Activated T-helper 1 cell treated with anti-CD3 and anti-CD28 coated beads, Interleukin-2, amount 50 U/mL, for 16 hours (primary cell): ENCODE measurements around the gene TRIP12.
A peak's percentile ranks its signal among the peaks of the same experiment; 100 is the strongest.
"Not testable (repeated sequence)": the region's sequence is repeated elsewhere in the genome, so short reads cannot be mapped to it uniquely, and the experiment has no call there.

ENCODE experiments used
- DNase-seq, 2 donors: peaks; one replicate each; pipeline ENCODE4 v3.0.0-alpha.2; 2020; ENCODE audit warnings: low read depth in 1 of 2, low spot score in 1 of 2

The TRIP12 gene

GRCh38 chr2:229921101-229921891 lies 513 bp downstream of the TRIP12 start:
- peak; percentile 35 to 56 for DNase-seq

- peak in 1 of 2 donors; percentile 8 for DNase-seq
These were observed 1.7 kb downstream of the TRIP12 start for GRCh38 chr2:229920011-229920641.

DNA sequence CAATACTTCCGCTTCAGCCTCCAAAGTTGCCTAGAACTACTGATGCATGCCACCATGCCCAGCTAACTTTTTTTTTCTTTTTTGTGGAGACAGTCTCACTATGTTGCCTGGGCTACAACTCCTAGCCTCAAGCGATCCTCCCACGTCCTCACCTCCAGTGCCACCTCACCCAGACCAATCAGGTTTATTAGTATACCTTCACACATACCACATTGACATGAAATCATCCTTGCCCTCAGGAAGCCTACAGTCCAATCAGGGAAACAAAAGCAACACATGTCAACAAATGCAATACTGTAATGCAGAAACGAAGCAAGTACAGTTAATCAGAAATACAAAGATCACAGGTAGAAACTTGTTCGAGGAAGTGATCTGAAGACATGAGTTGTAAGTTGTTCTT lies 4.0 kb downstream of the TRIP12 start:
- DNase-seq: no peak

GRCh38 chr2:229914171-229914570 lies 7.6 kb downstream of the TRIP12 start:
- no peak for DNase-seq

GRCh38 chr2:229910832-229911412 lies 10.9 kb downstream of the TRIP12 start:
- no peak for DNase-seq

GRCh38 chr2:229910147-229910831 lies 11.5 kb downstream of the TRIP12 start:
- DNase-seq: no peak

DNA sequence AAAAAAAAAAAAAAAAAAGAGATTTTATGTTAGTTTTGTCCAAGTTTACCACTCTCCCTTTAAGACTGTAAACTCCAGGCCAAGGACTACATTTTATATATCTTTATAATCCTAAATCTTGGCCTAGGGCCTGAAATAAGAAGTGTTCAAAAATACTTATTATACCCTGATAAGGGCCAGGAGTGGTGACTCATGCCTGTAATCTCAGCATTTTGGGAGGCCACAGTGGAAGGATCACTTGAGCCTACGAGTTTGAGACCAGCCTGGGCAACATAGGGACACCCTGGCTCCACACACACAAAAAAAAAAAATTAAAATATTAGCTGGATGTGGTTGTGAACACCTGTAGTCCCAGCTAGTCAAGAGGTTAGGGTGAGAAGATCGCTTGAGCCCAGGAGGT lies 12.7 kb downstream of the TRIP12 start:
- DNase-seq: no peak

GRCh38 chr2:229905601-229906000 lies 16.2 kb downstream of the TRIP12 start:
- DNase-seq: no peak

- DNase-seq: no peak
These were observed 18.8 kb downstream of the TRIP12 start for GRCh38 chr2:229903037-229903436.

DNA sequence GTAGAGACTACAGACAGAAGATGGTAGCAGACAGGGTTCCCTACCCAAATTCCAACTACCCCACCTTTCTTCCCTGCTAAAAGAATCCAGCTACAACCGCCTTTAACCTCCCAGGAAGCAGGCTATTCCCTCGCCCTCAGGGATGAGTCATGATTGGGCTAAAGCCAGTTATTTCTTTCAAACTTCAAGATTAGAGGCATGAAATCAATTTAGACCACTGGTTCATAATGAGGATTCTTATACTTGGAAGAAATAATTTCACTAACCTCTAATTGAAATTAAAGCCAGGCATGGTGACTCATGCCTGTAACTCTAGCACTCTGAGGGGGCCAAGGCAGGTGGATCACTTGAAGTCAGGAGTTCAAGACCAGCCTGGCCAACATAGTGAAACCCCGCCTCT lies 20.0 kb downstream of the TRIP12 start:
- DNase-seq: no peak

DNA sequence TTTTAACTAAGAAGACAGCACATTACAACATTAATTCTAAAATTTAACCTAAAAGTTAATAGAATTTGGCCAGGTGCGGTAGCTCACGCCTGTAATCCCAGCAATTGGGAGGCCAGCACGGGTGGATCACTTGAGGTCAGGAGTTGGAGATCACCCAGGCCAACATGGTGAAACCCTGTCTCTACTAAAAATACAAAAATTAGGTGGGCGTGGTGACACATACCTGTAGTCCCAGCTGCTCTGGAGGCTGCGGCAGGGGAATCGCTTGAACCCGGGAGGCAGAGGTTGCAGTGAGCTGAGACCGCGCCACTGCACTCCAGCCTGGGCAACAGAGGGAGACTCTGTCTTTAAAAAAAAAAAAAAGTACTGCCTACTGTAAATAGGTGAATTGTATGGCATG lies 21.3 kb downstream of the TRIP12 start:
- DNase-seq: not testable (repeated sequence)

GRCh38 chr2:229900012-229900411 lies 21.8 kb downstream of the TRIP12 start:
- DNase-seq: no peak

GRCh38 chr2:229899604-229900003 lies 22.2 kb downstream of the TRIP12 start:
- DNase-seq: no peak

DNA sequence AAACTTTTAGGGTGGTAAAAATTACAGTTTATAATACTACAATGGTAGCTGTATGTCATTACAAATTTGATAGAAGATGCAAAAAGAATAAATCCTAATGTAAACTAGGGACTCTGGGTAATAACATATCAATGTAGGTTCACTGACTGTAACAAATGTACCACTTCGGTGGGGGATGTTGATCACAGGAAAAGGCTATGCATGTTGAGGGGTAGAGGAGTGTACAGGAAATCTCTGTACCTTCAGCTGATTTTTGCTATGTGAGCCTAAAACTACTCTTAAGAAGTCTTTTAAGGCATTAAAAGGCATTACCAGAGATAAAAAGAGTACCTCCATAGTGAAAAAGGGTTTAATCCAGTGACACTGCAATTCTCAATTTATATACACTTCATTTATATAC lies 25.0 kb downstream of the TRIP12 start:
- DNase-seq: no peak

- DNase-seq: no peak
These were observed 32.8 kb downstream of the TRIP12 start for GRCh38 chr2:229889023-229889422.

- DNase-seq: no peak
These were observed 33.8 kb downstream of the TRIP12 start for GRCh38 chr2:229888031-229888430.

GRCh38 chr2:229887441-229887840 lies 34.4 kb downstream of the TRIP12 start:
- no peak for DNase-seq

DNA sequence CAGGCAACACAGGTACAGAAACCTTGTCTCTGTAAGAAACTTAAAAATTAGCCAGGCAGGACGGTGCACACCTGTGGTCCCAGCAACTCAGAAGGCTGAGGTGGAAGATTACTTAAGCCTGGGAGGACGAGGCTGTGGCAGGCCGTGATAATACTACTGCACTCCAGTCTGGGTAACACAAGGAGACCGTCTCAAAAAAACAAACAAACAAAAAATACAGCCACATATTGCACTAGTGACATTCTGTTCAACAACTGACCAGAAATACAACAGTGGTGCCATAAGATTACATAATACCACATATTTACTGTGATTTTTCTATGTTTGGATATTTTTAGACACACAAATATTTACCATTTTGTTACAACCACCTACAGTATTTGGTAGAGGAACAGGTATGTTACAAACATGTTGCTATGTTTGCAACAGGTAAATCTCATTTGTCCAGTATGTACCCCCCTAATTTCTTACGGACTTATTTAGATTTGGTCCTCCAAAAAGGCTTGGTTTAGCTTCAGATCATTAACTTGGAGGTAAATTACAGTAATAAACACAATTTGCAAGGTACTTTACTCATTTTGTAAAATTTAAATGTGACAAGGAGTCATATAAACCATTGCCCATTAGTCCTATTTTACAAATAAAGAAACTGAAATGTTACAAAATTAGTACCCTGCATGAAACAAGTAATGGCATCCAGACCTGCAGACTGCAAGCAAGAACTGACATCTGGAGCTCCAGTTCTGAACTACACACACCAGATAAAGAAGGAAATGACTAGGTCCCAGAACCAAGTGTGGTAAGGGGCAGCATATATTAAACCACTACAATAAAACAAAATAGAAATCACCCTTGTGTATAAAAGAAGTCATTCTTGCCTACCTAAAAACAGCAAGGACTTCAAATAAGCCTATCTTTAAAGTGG lies 36.8 kb downstream of the TRIP12 start:
- no peak for DNase-seq

DNA sequence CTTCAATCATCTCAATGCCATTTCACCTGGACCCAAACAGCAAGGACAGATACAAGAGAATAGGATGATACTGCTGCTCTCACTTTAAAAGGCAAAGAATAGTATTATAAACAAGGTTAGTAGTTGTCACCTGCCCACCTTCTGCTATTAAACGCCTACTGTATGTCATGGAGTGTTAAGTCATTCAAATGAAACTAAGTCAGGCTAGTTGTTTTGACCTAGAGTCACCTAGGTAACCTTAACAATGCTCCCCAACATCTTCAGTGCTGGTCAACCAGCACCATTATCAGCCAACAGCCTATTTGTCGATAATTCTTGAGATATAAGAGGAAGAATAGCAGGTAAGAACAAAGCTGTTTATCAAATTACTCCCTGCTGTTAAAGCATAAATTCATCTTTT lies 39.2 kb downstream of the TRIP12 start:
- DNase-seq: no peak

DNA sequence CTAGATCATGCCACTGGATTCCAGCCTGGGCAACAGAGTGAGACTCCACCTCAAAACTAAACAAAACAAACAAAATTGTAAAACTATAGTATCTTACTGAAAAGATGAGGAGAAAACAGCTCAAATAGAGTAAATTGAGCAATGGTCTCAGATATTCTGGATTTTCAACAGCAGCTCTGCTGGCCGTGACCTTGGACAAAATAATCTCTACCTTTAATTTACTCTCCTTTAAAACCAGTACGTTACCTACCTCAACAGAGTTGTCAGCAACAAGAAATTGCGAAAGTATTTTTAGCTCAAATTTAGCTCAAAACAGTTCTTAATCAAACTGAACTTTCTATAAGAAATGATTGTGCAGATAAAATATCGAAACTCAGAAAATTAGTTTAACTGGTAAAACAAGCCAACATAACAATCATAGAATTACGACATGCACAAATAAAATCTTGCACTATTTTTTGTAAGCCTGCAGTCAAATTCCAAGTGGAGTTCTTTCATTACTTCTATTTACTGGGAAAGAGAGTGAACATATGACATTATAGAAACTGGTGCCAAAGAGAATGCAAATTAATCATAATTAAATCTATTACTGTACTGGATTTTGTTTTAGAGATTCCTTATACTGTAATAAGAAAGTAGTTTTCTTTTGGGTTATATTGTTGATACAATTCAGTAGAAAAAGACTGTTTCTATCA lies 40.8 kb downstream of the TRIP12 start:
- no peak for DNase-seq
